K562 (cell line): ENCODE results near the gene EYA2. TPM values are rescaled to one million over a fixed set of nuclear protein-coding genes. Genes with fewer than 3 reads are reported as not detected.

Experiments used
- BDP1 ChIP-seq: IDR thresholded peaks from 3 replicates; pipeline ENCODE4 v1.6.1; 2011; ENCODE audit not compliant: insufficient read length, insufficient read depth
- ETS2 ChIP-seq: IDR thresholded peaks from 2 replicates; pipeline ENCODE4 v1.6.1; 2016; ENCODE audit warnings: borderline replicate concordance, missing genetic modification characterization, mild to moderate bottlenecking, moderate library complexity, missing compliant biosample characterization; ENCODE audit not compliant: poor library complexity, severe bottlenecking
- HMG20A ChIP-seq: fragments of 450-650 bp; formaldehyde crosslinking; conservative IDR thresholded peaks from 2 replicates; pipeline ENCODE4 v1.4.0; 2020; ENCODE audit warnings: mild to moderate bottlenecking, mixed read lengths
- KDM2B ChIP-seq: fragments of 250-450 bp; sonication (Bioruptor Pico); IDR thresholded peaks from 2 replicates; pipeline ENCODE4 v1.8.0; 2021; ENCODE audit warnings: mild to moderate bottlenecking, moderate library complexity
- MBD1 ChIP-seq: fragments of 250-450 bp; sonication (Bioruptor Pico); IDR thresholded peaks from 2 replicates; pipeline ENCODE4 v1.8.0; 2022; ENCODE audit warnings: inconsistent platforms
- SMAD3 ChIP-seq: fragments of 450-650 bp; formaldehyde crosslinking; conservative IDR thresholded peaks from 2 replicates; pipeline ENCODE4 v1.4.0; 2020; ENCODE audit warnings: mild to moderate bottlenecking
- SUPT5H ChIP-seq: fragments of 450-650 bp; IDR thresholded peaks from 2 replicates; pipeline ENCODE4 v1.6.1; 2016
- USF1 ChIP-seq: sonication (generic); formaldehyde crosslinking; IDR thresholded peaks from 2 replicates; pipeline ENCODE4 v1.9.0; 2022; ENCODE audit warnings: mild to moderate bottlenecking, missing genetic modification reagents
- ZNF57 ChIP-seq: fragments of 450-650 bp; formaldehyde crosslinking; IDR thresholded peaks from 2 replicates; pipeline ENCODE4 v1.4.0; 2020; ENCODE audit warnings: mild to moderate bottlenecking, moderate library complexity
- ZNF644 ChIP-seq: fragments of 200-800 bp; sonication (Bioruptor generic); IDR thresholded peaks from 2 replicates; pipeline ENCODE4 v1.6.1; 2016; ENCODE audit warnings: low read depth, missing genetic modification characterization, missing compliant biosample characterization
- polyA plus RNA-seq, 8 experiments: library from polyadenylated mRNA; depleted of rRNA in 4 of 8; stranded (reverse) in 5 of 8; unstranded in 3 of 8; fragments of >200 nt; fragmentation: Nextera tagmentation in 2 of 8; fragmentation: Illumina TruSeq in 1 of 8; extraction: Ambion mirVana in 2 of 8; extraction: Trizol in 1 of 8; gene quantifications; 2 replicates each; pipeline versions ENCODE4 v1.2.1 to v1.2.3, GENCODE V29; 2011 to 2014; ENCODE audit warnings: inconsistent platforms in 1 of 8, missing spikeins in 1 of 8
- total RNA-seq, 7 experiments: library from RNA; depleted of rRNA in 6 of 7; stranded (reverse); fragments of >200 nt in 6 of 7; fragmentation: Illumina TruSeq in 2 of 7; extraction: Trizol in 2 of 7; gene quantifications; 2 replicates each; pipeline versions ENCODE4 v1.2.1 to v1.2.3, GENCODE V29; 2011 to 2021; ENCODE audit warnings: low replicate concordance in 1 of 7
- TF ChIP-seq, protein P1 (sequence below): sonication (generic); formaldehyde crosslinking; IDR thresholded peaks from 2 replicates; pipeline ENCODE4 v1.8.1; 2023; ENCODE audit warnings: mild to moderate bottlenecking, missing genetic modification reagents, moderate library complexity

The EYA2 gene
- total and polyA plus RNA-seq, 9 of the 15 experiments (the other 6 are each of a cell fraction or from before 2014, with no cell fraction given) = 0.03 TPM; not detected in 8

DNA sequence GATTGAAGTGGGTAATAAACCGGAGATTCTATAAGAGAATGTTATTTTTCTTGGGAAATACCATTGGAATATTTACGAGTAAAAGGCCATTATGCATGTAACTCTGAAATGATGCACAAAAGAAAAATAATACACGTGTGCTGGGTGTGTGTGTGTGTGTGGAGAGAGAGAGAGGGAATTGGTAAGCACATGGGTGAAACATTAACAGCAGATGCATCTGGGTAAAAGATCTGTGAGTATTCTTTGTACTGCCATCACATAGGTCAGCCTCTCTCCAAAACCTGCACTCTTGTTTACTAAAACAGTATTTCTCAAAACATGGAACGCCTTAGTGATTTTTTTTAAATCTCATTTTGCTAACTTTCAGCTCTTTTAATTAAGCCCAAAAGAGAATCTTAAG lies 28.9 kb downstream of the EYA2 start (continued):
- TF ChIP-seq SMAD3 (CRISPR knock-in tag) = no peak
- TF ChIP-seq HMG20A (CRISPR knock-in tag) = no peak
- no peak for TF ChIP-seq USF1 (CRISPR knock-in tag)
- no peak for TF ChIP-seq MBD1
- TF ChIP-seq, protein P1, sequence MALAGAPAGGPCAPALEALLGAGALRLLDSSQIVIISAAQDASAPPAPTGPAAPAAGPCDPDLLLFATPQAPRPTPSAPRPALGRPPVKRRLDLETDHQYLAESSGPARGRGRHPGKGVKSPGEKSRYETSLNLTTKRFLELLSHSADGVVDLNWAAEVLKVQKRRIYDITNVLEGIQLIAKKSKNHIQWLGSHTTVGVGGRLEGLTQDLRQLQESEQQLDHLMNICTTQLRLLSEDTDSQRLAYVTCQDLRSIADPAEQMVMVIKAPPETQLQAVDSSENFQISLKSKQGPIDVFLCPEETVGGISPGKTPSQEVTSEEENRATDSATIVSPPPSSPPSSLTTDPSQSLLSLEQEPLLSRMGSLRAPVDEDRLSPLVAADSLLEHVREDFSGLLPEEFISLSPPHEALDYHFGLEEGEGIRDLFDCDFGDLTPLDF (CRISPR knock-in tag) = no peak
- TF ChIP-seq SUPT5H = no peak
- TF ChIP-seq KDM2B (CRISPR knock-in tag) = no peak
- TF ChIP-seq BDP1 = no peak
- no peak for TF ChIP-seq ETS2 (tag)
- TF ChIP-seq ZNF644 = no peak
- TF ChIP-seq ZNF57 (CRISPR knock-in tag) = no peak
- TF ChIP-seq, all 486 proteins: peak for 0
